HepG2 (cell line): Measurements from ENCODE around the gene JPH4. TPM values are rescaled to one million over a fixed set of nuclear protein-coding genes. Genes with fewer than 3 reads are reported as not detected.
A peak's percentile ranks its signal among the peaks of the same experiment; 100 is the strongest.

ENCODE experiments used
- ATAC-seq: fragments of 200-7000 bp; cut with Tn5 transposase; 3 replicates; pipeline ENCODE4 v1.9.1; 2020; ENCODE audit warnings: mild to moderate bottlenecking, moderate library complexity
- BruUV-seq: library from RNA; stranded (reverse); fragments of 400-500 nt; replicated peaks from 2 replicates; lab custom pipeline; 2021; lab: Mats Ljungman, UMichigan
- CTCF ChIA-PET: fragments of 300-600 bp; formaldehyde crosslinking; extraction: SDS; loops from one replicate; lab custom pipeline; 2021; ENCODE audit warnings: low total read pairs, inconsistent platforms, low intra/inter-chr PET ratio; lab: Yijun Ruan, JAX
- POLR2A ChIA-PET: fragments of 350-600 bp; sonication (Branson Sonifier 250); formaldehyde crosslinking; loops from one replicate; lab custom pipeline; 2020; ENCODE audit warnings: antibody characterized with exemption, inconsistent platforms; lab: Yijun Ruan, JAX
- DNase-seq: peaks from one replicate; pipeline ENCODE4 v3.0.0-alpha.2; 2015; ENCODE audit warnings: low spot score
- FAIRE-seq: peaks from 3 replicates; lab custom pipeline; 2011; peaks lifted over from hg19 to GRCh38; lab: Jason Lieb, UNC
- H2AFZ ChIP-seq: one replicate; pipeline ENCODE4 v1.6.1; 2011; ENCODE audit warnings: low read length, inconsistent platforms
- H3K27ac ChIP-seq: fragments of 300-600 bp; 3 replicates; pipeline ENCODE4 v1.8.0; 2011; ENCODE audit warnings: mixed run types, mild to moderate bottlenecking, mixed read lengths, low read length, inconsistent platforms; ENCODE audit not compliant: insufficient read depth; ENCODE audit errors: extremely low read length
- H3K27me3 ChIP-seq, 2 experiments: fragments of 200-600 bp in 1 of 2; 2 replicates in 1 of 2; 3 replicates in 1 of 2; pipeline versions ENCODE4 v1.6.0 to v1.8.0; 2011; ENCODE audit warnings: low read length in 2 of 2, mild to moderate bottlenecking in 2 of 2, moderate library complexity in 2 of 2, inconsistent platforms in 1 of 2; ENCODE audit not compliant: insufficient read depth in 2 of 2, control insufficient read depth in 1 of 2
- H3K36me3 ChIP-seq, 2 experiments: fragments of 200-600 bp in 1 of 2; replicated peaks in 1 of 2; 2 replicates in 1 of 2; 3 replicates in 1 of 2; pipeline versions ENCODE4 v1.5.1 to v1.8.0; 2011; ENCODE audit warnings: low read length in 2 of 2, inconsistent platforms in 1 of 2; ENCODE audit not compliant: insufficient read depth in 2 of 2, control insufficient read depth in 1 of 2
- H3K4me1 ChIP-seq: 2 replicates; pipeline ENCODE4 v1.5.1; 2012; ENCODE audit warnings: low read length, inconsistent platforms; ENCODE audit not compliant: insufficient read depth
- H3K4me2 ChIP-seq: 2 replicates; pipeline ENCODE4 v1.6.0; 2011; ENCODE audit warnings: low read depth, low read length, inconsistent platforms
- H3K4me3 ChIP-seq, 3 experiments: fragments of 200-600 bp in 1 of 3; sonication (generic), shearing (Covaris generic) in 1 of 3; replicated peaks in 1 of 3; 2 replicates each; pipeline ENCODE4 v1.5.1; 2011 to 2016; ENCODE audit warnings: low read length in 3 of 3, inconsistent platforms in 2 of 3, low read depth in 2 of 3, mild to moderate bottlenecking in 2 of 3, control low read depth in 1 of 3, mixed read lengths in 1 of 3; ENCODE audit not compliant: insufficient read depth in 1 of 3
- H3K79me2 ChIP-seq: one replicate; pipeline ENCODE4 v1.6.1; 2011; ENCODE audit warnings: low read length, inconsistent platforms; ENCODE audit not compliant: insufficient read depth
- H3K9ac ChIP-seq: 2 replicates; pipeline ENCODE4 v1.6.0; 2011; ENCODE audit warnings: mild to moderate bottlenecking, low read depth, low read length, inconsistent platforms; ENCODE audit not compliant: insufficient read depth
- H3K9me3 ChIP-seq: 2 replicates; pipeline ENCODE4 v1.5.1; 2012; ENCODE audit warnings: mild to moderate bottlenecking, low read length
- H4K20me1 ChIP-seq: 2 replicates; pipeline ENCODE4 v1.6.0; 2011; ENCODE audit warnings: inconsistent platforms, mild to moderate bottlenecking, low read length, moderate library complexity; ENCODE audit not compliant: insufficient read depth
- CENPT ChIP-seq: sonication (generic); formaldehyde crosslinking; IDR thresholded peaks from 2 replicates; pipeline ENCODE4 v1.8.0; 2022; ENCODE audit warnings: low read depth, mild to moderate bottlenecking, moderate library complexity, missing genetic modification reagents
- HES4 ChIP-seq: sonication (generic); formaldehyde crosslinking; IDR thresholded peaks from 2 replicates; pipeline ENCODE4 v1.9.0; 2021; ENCODE audit warnings: mild to moderate bottlenecking, missing genetic modification reagents, borderline replicate concordance
- IKZF1 ChIP-seq: fragments of 450-650 bp; IDR thresholded peaks from 2 replicates; pipeline ENCODE4 v1.7.1; 2016
- MTA1 ChIP-seq: sonication (generic); formaldehyde crosslinking; IDR thresholded peaks from 2 replicates; pipeline ENCODE4 v1.4.0; 2020; ENCODE audit warnings: missing genetic modification reagents, mild to moderate bottlenecking, borderline replicate concordance
- PRMT3 ChIP-seq: sonication (generic); formaldehyde crosslinking; IDR thresholded peaks from 2 replicates; pipeline ENCODE4 v1.8.1; 2022; ENCODE audit warnings: low read depth, mild to moderate bottlenecking, moderate library complexity, missing genetic modification reagents, borderline replicate concordance
- TCF7 ChIP-seq: sonication (generic); IDR thresholded peaks from 2 replicates; pipeline ENCODE4 v1.6.1; 2016; ENCODE audit warnings: antibody characterized with exemption, low read depth
- ZNF446 ChIP-seq: sonication (generic); formaldehyde crosslinking; IDR thresholded peaks from 2 replicates; pipeline ENCODE4 v1.5.0; 2020; ENCODE audit warnings: mild to moderate bottlenecking, missing genetic modification reagents
- WGBS: methylation state at CpG from one replicate; pipeline ENCODE4 v1.1.6; 2017; ENCODE audit warnings: low lambda C conversion rate; 5-methylcytosine and 5-hydroxymethylcytosine counted together
- in situ Hi-C: cut with HindIII; loops from 2 replicates; pipeline ENCODE4 v1.10.0; 2017; ENCODE audit warnings: low pct_unique_long_range_greater_than_20kb; ENCODE audit not compliant: extremely low pct_ligation_motif_present
- intact Hi-C: fragments of 100-400 bp; cut with micrococcal nuclease; formaldehyde crosslinking; loops from one replicate; pipeline ENCODE4 v1.10.0; 2022; ENCODE audit not compliant: unreplicated experiment
- polyA plus RNA-seq, 8 experiments: library from polyadenylated mRNA; depleted of rRNA in 3 of 8; stranded (reverse) in 7 of 8; unstranded in 1 of 8; fragments of >200 nt; fragmentation: Illumina TruSeq in 4 of 8; extraction: Trizol in 4 of 8; gene quantifications; 2 replicates each; pipeline versions ENCODE4 v1.2.1 to v1.2.3, GENCODE V29; 2011 to 2016; ENCODE audit warnings: low read depth in 4 of 8, missing spikeins in 1 of 8, mixed read lengths in 1 of 8; ENCODE audit not compliant: insufficient read depth in 1 of 8
- total RNA-seq, 5 experiments: library from RNA; depleted of rRNA; stranded (reverse); fragments of >200 nt; fragmentation: Illumina TruSeq; extraction: Trizol; gene quantifications; 2 replicates each; pipeline ENCODE4 v1.2.3, GENCODE V29; 2016; ENCODE audit warnings: low read depth in 1 of 5
- TF ChIP-seq, protein P1 (sequence below): sonication (generic); formaldehyde crosslinking; IDR thresholded peaks from 2 replicates; pipeline ENCODE4 v1.8.1; 2023; ENCODE audit warnings: mild to moderate bottlenecking, missing genetic modification reagents
- TF ChIP-seq, protein P2 (sequence below): sonication (generic); formaldehyde crosslinking; IDR thresholded peaks from 2 replicates; pipeline ENCODE4 v1.5.0; 2020; ENCODE audit warnings: mild to moderate bottlenecking, missing genetic modification reagents
- TF ChIP-seq, protein P3 (sequence below): sonication (generic); formaldehyde crosslinking; IDR thresholded peaks from 2 replicates; pipeline ENCODE4 v1.9.0; 2021; ENCODE audit warnings: mild to moderate bottlenecking, missing genetic modification reagents

JPH4 gene
- total and polyA plus RNA-seq, 2 of the 13 experiments (the other 11 are each of a cell fraction or from before 2014, with no cell fraction given): 0.08 to 0.22 TPM

DNA sequence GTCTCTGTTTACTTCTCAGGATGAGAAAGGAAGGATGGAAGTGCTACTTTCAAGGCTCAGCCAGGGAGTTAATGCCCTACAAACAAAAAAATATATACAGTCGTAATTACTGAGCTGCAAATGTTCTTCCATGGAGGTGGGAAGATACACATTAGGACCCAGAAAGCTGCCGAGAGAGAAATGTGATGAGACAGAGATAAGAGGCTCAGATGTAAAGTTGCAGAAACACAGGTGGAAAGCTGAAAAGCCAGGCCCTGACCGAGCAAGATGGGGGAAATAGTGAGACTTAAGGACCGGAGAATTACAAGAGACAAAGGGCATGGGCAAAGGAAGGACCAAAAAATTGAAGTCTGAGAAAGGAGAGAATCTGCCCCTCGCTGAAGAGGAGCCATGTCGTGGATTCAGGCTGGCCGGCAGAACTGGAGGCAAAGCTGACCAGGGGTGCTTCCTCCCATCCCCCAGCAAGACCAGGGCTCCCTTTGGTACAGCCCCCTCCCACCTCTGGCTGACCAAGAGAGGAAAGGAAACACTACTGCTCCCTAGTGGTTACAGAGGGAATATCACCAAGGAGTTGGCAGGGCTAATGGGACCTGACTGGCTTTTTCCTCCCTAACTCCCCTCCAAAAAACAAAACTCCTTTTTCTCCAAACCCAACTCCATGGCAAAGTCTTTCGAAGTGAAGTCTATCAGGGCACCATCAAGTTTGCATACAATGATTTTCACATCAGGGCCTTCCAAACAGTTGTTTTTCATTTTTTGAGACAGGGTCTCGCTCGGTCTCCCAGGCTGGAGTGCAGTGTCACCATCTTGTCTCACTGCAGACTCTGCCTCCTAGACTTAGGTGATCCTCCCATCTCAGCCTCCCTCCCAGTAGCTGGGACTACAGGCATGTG is 39.1 kb downstream of the JPH4 start (continued):
- TF ChIP-seq, protein P1, sequence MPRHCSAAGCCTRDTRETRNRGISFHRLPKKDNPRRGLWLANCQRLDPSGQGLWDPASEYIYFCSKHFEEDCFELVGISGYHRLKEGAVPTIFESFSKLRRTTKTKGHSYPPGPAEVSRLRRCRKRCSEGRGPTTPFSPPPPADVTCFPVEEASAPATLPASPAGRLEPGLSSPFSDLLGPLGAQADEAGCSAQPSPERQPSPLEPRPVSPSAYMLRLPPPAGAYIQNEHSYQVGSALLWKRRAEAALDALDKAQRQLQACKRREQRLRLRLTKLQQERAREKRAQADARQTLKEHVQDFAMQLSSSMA: no peak
- TF ChIP-seq, all 625 proteins: peak for 74

DNA sequence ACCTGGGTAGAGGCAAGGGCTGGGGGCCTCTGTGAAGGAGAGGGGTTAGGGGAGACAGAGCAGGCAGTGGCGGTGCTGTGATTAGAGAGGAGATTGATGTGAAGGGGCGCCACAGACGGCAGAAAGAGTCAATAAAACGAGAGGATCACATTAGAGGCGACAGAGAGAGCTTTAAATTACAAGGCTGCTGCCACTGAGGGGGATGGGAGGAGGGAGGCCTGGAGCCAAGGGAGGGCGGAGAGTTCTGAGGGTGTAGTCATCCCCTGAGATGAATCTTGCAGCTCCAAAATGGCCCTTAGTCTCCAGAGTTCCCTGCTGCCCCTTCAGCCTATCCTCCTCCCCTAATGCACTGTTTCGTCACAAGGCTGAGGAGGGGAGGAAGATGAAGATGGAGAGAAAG is 39.8 kb downstream of the JPH4 start:
- Histone ChIP-seq H3K9me3 (no peaks in the 10 kb centered on the region), H3K9ac (no peak overlapping the region), H3K4me2 (no peak overlapping the region), H3K27me3 (no peaks in the 10 kb centered on the region), H3K4me1 (peaks cover 6% of the 10 kb centered on the region; the same call in 1 of the 2 replicates), H4K20me1 (no peaks in the 10 kb centered on the region), H3K36me3 (no peaks in the 10 kb centered on the region), H3K79me2 (no peaks in the 10 kb centered on the region), H2AFZ (no peak overlapping the region), H3K27ac (no peak overlapping the region), H3K4me3 (no peak overlapping the region)
- ATAC-seq (peak; percentile 7; the same call in 2 of the 3 replicates), FAIRE-seq (no peak), DNase-seq (no peak)
- in situ Hi-C loops: no loop called here
- ChIA-PET CTCF (interaction anchor here (1.0 to 3.0 kb wide), 7 partner anchors 12 to 211 kb away, joined by 3 to 58 read pairs (median 5); no protein-coding TSS in a partner anchor), POLR2A (interaction anchor here (0.7 to 3.5 kb wide), 4 partner anchors 8 to 444 kb away, joined by 3 to 17 read pairs (median 4); partner anchors contain the start of genes ACIN1, C14orf119 and THTPA)
- no TSS peak for BruUV-seq
- intact Hi-C loops: loop anchor here (1.0 to 2.0 kb wide), 3 partner anchors 46 to 60 kb away; no protein-coding TSS in a partner anchor
- WGBS: 28% methylated on average over 7 of the region's 7 CpGs
- 0 out of 2 replicates have a peak, but pooled peaks have one; percentile 52 for TF ChIP-seq HES4 (CRISPR knock-in tag)
- peak; percentile 66; the same call in 1 of the 2 replicates for TF ChIP-seq ZNF446
- no peak for TF ChIP-seq PRMT3
- TF ChIP-seq, protein P2, sequence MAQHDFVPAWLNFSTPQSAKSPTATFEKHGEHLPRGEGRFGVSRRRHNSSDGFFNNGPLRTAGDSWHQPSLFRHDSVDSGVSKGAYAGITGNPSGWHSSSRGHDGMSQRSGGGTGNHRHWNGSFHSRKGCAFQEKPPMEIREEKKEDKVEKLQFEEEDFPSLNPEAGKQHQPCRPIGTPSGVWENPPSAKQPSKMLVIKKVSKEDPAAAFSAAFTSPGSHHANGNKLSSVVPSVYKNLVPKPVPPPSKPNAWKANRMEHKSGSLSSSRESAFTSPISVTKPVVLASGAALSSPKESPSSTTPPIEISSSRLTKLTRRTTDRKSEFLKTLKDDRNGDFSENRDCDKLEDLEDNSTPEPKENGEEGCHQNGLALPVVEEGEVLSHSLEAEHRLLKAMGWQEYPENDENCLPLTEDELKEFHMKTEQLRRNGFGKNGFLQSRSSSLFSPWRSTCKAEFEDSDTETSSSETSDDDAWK (CRISPR knock-in tag): no peak
- 0 out of 2 replicates have a peak, but pooled peaks have one; percentile 7 for TF ChIP-seq TCF7
- peak; percentile 26; the same call in 1 of the 2 replicates for TF ChIP-seq CENPT (CRISPR knock-in tag)
- 0 out of 2 replicates have a peak, but pooled peaks have one; percentile 20 for TF ChIP-seq IKZF1
- TF ChIP-seq, protein P3, sequence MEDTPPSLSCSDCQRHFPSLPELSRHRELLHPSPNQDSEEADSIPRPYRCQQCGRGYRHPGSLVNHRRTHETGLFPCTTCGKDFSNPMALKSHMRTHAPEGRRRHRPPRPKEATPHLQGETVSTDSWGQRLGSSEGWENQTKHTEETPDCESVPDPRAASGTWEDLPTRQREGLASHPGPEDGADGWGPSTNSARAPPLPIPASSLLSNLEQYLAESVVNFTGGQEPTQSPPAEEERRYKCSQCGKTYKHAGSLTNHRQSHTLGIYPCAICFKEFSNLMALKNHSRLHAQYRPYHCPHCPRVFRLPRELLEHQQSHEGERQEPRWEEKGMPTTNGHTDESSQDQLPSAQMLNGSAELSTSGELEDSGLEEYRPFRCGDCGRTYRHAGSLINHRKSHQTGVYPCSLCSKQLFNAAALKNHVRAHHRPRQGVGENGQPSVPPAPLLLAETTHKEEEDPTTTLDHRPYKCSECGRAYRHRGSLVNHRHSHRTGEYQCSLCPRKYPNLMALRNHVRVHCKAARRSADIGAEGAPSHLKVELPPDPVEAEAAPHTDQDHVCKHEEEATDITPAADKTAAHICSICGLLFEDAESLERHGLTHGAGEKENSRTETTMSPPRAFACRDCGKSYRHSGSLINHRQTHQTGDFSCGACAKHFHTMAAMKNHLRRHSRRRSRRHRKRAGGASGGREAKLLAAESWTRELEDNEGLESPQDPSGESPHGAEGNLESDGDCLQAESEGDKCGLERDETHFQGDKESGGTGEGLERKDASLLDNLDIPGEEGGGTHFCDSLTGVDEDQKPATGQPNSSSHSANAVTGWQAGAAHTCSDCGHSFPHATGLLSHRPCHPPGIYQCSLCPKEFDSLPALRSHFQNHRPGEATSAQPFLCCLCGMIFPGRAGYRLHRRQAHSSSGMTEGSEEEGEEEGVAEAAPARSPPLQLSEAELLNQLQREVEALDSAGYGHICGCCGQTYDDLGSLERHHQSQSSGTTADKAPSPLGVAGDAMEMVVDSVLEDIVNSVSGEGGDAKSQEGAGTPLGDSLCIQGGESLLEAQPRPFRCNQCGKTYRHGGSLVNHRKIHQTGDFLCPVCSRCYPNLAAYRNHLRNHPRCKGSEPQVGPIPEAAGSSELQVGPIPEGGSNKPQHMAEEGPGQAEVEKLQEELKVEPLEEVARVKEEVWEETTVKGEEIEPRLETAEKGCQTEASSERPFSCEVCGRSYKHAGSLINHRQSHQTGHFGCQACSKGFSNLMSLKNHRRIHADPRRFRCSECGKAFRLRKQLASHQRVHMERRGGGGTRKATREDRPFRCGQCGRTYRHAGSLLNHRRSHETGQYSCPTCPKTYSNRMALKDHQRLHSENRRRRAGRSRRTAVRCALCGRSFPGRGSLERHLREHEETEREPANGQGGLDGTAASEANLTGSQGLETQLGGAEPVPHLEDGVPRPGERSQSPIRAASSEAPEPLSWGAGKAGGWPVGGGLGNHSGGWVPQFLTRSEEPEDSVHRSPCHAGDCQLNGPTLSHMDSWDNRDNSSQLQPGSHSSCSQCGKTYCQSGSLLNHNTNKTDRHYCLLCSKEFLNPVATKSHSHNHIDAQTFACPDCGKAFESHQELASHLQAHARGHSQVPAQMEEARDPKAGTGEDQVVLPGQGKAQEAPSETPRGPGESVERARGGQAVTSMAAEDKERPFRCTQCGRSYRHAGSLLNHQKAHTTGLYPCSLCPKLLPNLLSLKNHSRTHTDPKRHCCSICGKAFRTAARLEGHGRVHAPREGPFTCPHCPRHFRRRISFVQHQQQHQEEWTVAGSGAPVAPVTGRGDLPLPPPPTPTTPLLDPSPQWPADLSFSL (CRISPR knock-in tag): no peak
- 0 out of 2 replicates have a peak, but pooled peaks have one; percentile 7 for TF ChIP-seq MTA1 (CRISPR knock-in tag)
